ENCODE measurements around the gene FNTB. TPM values are rescaled to one million over a fixed set of nuclear protein-coding genes. Genes with fewer than 3 reads are reported as not detected.

Gene FNTB
- total and polyA plus RNA-seq, 5 donors from 2014 or later: 6.3 to 15.5 (median 7.9) TPM

DNA sequence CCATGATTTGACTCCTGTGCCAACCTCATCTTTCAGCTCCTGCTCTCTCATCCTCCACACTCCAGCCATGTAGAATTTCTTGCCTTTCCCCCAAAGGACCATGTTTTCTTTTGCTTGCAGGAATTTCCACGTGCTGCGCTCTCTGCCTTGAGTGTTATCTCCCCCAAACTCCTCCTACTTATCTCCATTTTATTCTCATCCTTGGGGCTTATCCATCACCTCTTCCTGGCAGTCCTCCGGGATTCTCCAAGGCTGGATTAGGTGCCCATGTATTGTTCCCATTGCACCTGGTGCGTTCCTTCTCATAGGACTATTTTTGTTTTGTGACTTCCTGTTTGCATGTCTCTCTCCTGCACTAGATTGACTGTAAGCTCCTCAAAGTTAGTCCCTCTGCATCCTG, 122.7 kb downstream of the FNTB start:
- Mint-ChIP-seq H3K4me3 (peak overlapping the region in 1 of 4 donors; percentile 29), H3K36me3 (no peaks in the 10 kb centered on the region), H3K27me3 (no peaks in the 10 kb centered on the region), H3K4me1 (no peaks in the 10 kb centered on the region), H3K27ac (peak overlapping the region in 2 of 3 donors; percentile 4 to 11), H3K9me3 (no peaks in the 10 kb centered on the region)
- Histone ChIP-seq H3K27me3 (ENCODE audit: control insufficient read depth, insufficient read depth, low read length) (no peaks in the 10 kb centered on the region), H3K9me3 (ENCODE audit: control insufficient read depth in 2 of 2, low read length in 2 of 2) (no peaks in the 10 kb centered on the region), H3K4me3 (ENCODE audit: low read depth, low read length) (no peak overlapping the region), H3K36me3 (ENCODE audit: control insufficient read depth, insufficient read depth, low read length) (no peaks in the 10 kb centered on the region), H3K4me1 (ENCODE audit: control insufficient read depth, insufficient read depth, low read length, poor library complexity, severe bottlenecking) (no peaks in the 10 kb centered on the region), H3K27ac (ENCODE audit: insufficient read depth, low read length, poor library complexity, severe bottlenecking) (no peak overlapping the region)
- no peak for ATAC-seq (ENCODE audit: low read depth in 2 of 2)
- DNase-seq: no peak

DNA sequence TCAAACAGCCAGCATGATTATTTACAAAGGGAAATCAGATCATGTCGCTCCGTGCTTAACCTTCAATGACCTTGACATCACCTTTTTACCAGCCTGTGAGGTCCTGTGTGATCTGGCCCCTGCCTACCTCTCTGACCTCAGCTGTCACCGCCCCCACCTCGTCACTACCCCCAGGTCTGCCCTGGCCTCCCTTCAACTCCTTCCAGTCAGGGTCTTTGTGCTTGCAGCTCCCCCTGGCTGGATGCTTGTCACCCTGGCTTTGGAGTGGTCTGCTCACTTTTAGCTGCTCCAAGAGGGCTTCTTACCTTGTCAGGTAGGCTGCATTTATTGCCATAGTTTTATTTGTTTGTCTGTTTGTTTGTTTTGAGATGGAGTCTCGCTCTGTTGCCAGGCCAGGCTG, 123.8 kb downstream of the FNTB start:
- DNase-seq (no peak), ATAC-seq (ENCODE audit: low read depth in 2 of 2) (no peak)
- Mint-ChIP-seq H3K4me1 (no peaks in the 10 kb centered on the region), H3K36me3 (no peaks in the 10 kb centered on the region), H3K4me3 (no peak overlapping the region), H3K9me3 (no peaks in the 10 kb centered on the region), H3K27ac (no peak overlapping the region), H3K27me3 (no peaks in the 10 kb centered on the region)
- Histone ChIP-seq H3K4me1 (ENCODE audit: control insufficient read depth, insufficient read depth, low read length, poor library complexity, severe bottlenecking) (no peaks in the 10 kb centered on the region), H3K9me3 (ENCODE audit: control insufficient read depth in 2 of 2, low read length in 2 of 2) (no peaks in the 10 kb centered on the region), H3K36me3 (ENCODE audit: control insufficient read depth, insufficient read depth, low read length) (no peaks in the 10 kb centered on the region), H3K27ac (ENCODE audit: insufficient read depth, low read length, poor library complexity, severe bottlenecking) (no peak overlapping the region), H3K27me3 (ENCODE audit: control insufficient read depth, insufficient read depth, low read length) (no peaks in the 10 kb centered on the region), H3K4me3 (ENCODE audit: low read depth, low read length) (no peak overlapping the region)

Other genes starting within 250 kb of the FNTB start
- gene SPTB, start 107.0 kb upstream of the FNTB start, total RNA-seq: 0.91 TPM
- under 1 TPM in 3 of 4 donors, not detected in 1; 0.11 to 0.24 (median 0.23) TPM for gene SPTB, start 107.0 kb upstream of the FNTB start, polyA plus RNA-seq
- 95.3 TPM for gene CHURC1, start 72.4 kb upstream of the FNTB start, total RNA-seq
- 100 to 1,000 TPM; 171 to 228 (median 188) TPM for gene CHURC1, start 72.4 kb upstream of the FNTB start, polyA plus RNA-seq
- gene GPX2, start 44.1 kb upstream of the FNTB start, total RNA-seq: not detected
- gene GPX2, start 44.1 kb upstream of the FNTB start, polyA plus RNA-seq: under 1 TPM in 2 of 4 donors, not detected in 2; 0.54 to 0.94 TPM
- gene RAB15, start 14.6 kb upstream of the FNTB start, total RNA-seq: 6.5 TPM
- 1 to 10 TPM; 3.0 to 4.7 (median 3.2) TPM for gene RAB15, start 14.6 kb upstream of the FNTB start, polyA plus RNA-seq
- 219 TPM for gene MAX, start 115.6 kb downstream of the FNTB start, total RNA-seq
- 100 to 1,000 TPM; 170 to 212 (median 179) TPM for gene MAX, start 115.6 kb downstream of the FNTB start, polyA plus RNA-seq

Data from CD4-positive, CD25-positive, alpha-beta regulatory T cell (primary cell).